Kidney glomerular epithelial cell (primary cell): Measurements from ENCODE around the gene EFHC1.

Source experiments
- DNase-seq: peaks from one replicate; lab custom pipeline; 2025; lab: John Stamatoyannopoulos, UW

The EFHC1 gene

GRCh38 chr6:52503323-52503747, 83.2 kb downstream of the EFHC1 start:
- no peak for DNase-seq

DNA sequence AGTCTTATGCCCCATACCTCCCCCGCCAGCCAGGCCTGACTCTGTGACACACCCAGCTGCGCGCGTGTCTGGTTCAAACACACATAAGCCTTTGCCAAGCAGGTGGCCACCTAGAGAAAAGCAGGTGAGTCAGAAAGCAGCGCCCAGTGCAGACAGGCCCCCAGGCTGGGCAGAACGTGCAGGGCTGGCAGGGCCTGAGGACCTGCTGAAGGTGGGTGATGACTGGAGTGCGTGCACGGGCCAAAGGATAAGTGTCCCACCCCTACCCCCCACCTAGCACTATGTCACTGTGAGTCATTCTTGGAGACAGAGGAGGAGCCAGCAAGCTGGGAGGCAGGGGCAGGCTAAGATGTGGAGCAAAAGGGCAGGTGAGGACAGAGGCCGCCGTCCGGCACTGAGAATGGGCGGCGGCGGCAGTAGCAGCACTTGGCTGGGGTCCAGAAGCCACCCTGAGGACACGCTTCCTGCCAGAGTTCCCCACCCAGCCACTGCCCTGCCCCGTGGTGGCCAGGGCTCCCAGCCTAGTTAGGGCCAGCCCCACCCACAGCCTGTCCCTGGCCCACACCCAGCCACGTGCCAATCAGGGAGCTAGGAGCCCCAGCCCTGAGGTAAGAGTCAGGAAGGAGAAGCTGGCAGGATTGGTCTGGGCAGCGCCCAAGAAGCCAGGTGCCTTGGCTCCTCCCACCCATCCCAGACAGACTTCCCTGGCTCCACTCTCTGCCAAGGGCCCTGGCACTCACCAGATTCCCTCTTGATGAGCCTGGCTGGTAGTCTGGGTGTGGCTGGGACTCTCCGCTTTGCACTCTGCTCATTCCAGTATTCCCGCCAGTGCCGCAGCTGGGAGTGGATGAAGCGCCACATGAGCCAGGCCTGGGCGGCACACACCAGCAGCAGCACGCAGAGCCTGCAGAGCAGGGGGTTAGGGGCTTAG, 84.0 kb downstream of the EFHC1 start:
- DNase-seq = peak; percentile 87

GRCh38 chr6:52504782-52505136, 84.6 kb downstream of the EFHC1 start:
- no peak for DNase-seq

DNA sequence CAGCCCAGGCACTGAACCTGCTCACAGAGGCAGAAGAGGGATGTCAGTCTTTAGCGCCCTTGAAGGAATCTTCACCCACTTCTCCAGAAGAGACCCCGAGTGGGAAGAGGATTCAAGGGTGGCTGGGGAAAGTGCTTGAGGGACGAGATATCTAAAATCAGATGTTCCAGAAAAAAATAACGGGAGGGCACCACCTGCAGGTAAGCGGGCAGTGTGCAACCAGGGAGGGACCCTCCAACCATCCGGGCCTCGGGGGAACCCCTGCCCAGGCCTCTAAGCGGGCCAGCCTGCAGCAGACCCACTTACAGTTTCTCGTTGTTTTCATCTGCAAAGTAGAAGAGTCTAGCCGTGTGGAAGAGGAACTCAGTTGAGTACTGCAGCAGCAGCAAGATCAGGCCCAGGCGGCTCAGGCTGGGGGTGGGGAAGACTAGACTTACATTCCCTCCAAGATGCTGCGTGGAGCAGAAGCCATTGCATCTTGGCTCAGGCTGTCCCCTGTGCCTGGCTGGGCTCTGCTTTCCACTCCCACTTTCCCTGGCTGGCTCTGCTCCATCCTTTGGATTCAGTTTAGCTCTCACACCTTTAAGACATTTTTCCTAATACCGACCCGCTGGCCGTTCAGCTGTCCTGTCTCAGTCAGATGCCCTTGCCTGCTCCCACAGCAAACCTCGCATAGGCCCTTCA, 85.7 kb downstream of the EFHC1 start:
- DNase-seq = no peak

- DNase-seq = no peak
These were observed 86.3 kb downstream of the EFHC1 start for GRCh38 chr6:52506476-52506875.

- no peak for DNase-seq
These were observed 87.6 kb downstream of the EFHC1 start for GRCh38 chr6:52507557-52508260.

DNA sequence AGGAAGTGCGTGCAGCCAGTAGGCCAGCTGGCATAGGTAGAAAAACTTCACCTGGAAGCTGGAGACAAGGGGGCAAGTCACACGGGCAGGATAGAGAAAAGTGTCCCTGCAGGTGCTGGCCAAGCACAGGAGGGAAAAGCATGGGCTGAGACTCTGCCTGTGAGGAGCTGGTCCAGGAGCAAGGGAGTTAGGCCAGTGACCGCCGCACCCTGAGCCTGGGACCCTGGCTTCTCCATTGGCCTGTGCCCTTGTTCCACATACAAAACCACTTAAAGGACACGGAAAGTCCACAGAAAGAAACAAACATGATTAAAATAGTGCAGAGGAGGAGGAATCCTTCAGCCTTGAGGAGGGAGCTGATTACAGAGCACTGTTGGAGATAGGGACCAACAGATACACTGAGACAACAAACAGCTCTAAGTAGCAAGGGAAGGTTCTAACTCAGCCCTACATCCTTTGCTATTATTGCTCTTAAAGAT, 88.2 kb downstream of the EFHC1 start:
- no peak for DNase-seq

GRCh38 chr6:52509281-52510212, 89.4 kb downstream of the EFHC1 start:
- DNase-seq = peak; percentile 66

- DNase-seq = no peak
These were observed 90.0 kb downstream of the EFHC1 start for GRCh38 chr6:52510213-52510562.

GRCh38 chr6:52511163-52511562, 91.0 kb downstream of the EFHC1 start:
- no peak for DNase-seq

- no peak for DNase-seq
These were observed 91.5 kb downstream of the EFHC1 start for GRCh38 chr6:52511572-52512151.

- DNase-seq = peak; percentile 31
These were observed 92.1 kb downstream of the EFHC1 start for GRCh38 chr6:52512199-52512598.

GRCh38 chr6:52513464-52513863, 93.3 kb downstream of the EFHC1 start:
- DNase-seq = no peak

GRCh38 chr6:52513896-52514295, 93.8 kb downstream of the EFHC1 start:
- no peak for DNase-seq

DNA sequence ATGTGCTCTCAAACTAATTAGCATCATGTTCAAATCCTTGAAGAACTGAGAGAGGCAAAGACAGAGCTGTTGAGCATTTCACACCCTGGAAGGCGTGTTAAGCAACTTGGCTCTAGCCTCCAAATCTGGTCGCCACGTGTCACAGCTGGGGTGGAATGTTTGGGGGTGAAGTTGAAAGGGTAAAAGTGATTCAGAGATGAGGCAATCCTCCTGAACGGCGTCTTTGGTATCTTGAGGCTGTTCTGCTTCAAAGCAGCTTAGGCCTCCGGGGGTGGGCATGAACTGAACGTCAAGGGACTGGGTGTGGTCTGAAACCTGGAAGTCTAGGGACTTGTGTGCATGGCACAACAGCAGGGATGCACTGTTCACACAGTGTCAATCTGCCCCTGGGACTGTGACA, 94.4 kb downstream of the EFHC1 start:
- DNase-seq = peak; percentile 43

- no peak for DNase-seq
These were observed 95.2 kb downstream of the EFHC1 start for GRCh38 chr6:52515219-52515960.

DNA sequence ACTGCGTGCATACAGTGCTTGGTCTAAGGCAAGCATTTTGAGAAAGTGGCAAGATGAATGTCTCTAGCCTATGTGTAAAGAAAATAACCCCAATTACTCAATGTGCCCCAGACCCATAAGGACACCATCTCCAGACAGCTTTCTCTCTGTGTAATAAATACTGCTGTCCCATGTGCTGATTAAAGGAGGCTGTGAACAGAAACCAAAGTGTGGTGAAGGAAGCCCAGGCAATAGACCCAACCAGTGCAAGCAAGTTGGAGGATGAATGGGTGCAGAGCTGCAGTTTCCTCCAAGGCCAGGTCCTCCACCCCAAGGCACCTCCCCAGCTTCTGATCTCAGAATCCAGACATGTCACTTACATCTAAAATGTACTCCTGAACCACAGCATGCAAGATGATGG, 96.1 kb downstream of the EFHC1 start:
- no peak for DNase-seq

GRCh38 chr6:52516943-52517342, 96.8 kb downstream of the EFHC1 start:
- DNase-seq = no peak

- DNase-seq = peak; percentile 92
These were observed 97.5 kb downstream of the EFHC1 start for GRCh38 chr6:52517502-52518278.
